NCI-H2196 treated with DMSO at 0.1 percent for 48 hours (cell line): ENCODE data around the gene CLDN3.

Source experiments
- DNase-seq: peaks from one replicate; lab custom pipeline; 2025; ENCODE audit not compliant: unreplicated experiment; lab: John Stamatoyannopoulos, UW

CLDN3 gene

DNA sequence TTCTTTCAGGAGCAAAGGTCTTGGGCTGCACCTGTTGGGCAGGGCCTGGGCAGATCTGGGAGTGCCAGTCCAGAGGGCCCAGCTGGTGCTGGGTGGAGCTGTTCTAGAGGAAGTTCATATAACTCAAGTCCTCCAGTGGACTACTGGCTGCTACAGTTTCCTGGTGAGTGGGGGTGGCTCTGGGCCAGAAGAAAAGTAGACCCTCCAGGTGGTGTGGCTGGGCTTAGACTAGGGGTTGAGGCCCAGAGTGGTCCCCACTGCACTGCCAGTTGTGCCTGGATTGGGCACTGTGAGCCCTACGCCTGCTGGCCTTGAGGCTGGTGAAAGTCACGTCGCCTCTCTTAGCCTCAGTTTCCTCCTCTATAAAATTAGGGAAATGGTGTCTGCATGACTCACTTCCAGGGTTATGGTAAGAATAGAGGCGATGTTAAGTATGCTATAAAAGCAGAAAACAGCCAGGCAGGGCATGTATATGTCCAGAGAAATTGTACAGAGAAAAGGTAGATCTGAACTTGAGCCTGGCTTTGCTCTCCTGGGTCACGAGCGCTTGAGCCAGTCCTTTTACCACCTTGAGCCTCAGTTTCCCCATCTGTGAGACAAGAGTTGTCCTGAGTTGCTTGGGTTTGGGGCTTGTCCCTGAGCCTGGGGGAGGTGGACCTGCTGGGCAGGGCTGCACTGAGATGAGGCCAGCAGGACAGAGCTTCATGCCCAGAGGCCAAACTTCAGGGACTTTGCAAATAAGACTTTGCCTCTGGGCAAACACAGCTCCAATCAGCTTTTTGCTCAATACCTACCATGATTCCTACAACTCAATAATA lies 3.8 kb upstream of the CLDN3 start:
- DNase-seq = no peak

DNA sequence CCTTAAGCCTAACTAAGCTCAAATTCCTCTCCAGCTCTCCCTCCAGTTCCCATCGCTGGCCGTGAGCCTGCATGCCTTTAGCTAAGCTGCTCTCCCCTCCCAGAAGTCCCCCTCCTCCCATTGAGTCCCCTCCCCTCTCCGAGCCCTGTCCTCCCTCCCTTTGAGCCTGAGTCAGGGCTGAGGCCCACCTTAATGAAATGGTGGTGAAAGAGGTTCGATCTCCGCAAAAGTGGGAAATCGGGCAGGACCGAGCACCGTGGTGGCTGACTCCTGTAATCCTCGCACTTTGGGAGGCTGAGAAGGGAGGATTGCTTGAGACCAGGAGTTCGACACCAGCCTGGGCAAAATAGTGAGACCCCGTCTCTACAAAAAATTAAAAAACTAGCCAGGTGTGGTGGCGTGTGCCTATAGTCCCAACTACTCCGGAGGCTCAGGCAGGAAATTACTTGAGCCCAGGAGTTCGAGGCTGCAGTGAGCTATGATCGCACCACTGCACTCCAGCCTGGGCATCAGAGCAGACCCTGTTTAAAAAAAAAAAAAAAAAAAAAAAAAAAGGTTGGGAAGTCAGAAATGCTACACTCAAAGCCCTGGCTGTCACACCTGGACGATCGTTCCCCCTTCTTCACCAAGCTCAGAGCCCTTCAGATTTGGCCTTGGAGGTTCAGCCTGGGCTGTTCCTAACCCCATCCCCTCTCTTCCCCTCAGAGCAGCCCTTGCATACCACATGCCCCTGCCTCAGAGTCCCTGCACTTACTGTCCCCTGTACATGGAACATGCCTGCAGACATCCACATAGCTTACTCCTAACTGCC lies 995 bp upstream of the CLDN3 start:
- no peak for DNase-seq

DNA sequence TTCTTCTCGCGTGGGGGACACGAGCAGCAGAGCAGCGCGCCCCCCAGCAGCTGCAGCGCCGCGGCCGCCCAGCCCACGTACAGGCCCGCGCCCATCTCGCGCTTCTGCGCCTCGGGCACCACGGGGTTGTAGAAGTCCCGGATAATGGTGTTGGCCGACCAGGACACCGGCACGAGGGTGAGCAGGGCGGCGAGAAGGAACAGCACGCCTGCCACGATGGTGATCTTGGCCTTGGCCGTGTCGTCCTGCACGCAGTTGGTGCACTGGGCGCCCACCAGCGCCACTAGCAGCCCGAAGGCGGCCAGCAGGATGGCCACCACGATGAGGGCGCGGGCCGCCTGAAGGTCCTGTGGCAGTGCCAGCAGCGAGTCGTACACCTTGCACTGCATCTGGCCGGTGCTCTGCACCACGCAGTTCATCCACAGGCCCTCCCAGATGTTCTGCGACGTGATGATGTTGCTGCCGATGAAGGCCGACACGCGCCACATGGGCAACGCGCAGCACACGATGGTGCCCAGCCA lies 529 bp downstream of the CLDN3 start:
- DNase-seq = no peak

DNA sequence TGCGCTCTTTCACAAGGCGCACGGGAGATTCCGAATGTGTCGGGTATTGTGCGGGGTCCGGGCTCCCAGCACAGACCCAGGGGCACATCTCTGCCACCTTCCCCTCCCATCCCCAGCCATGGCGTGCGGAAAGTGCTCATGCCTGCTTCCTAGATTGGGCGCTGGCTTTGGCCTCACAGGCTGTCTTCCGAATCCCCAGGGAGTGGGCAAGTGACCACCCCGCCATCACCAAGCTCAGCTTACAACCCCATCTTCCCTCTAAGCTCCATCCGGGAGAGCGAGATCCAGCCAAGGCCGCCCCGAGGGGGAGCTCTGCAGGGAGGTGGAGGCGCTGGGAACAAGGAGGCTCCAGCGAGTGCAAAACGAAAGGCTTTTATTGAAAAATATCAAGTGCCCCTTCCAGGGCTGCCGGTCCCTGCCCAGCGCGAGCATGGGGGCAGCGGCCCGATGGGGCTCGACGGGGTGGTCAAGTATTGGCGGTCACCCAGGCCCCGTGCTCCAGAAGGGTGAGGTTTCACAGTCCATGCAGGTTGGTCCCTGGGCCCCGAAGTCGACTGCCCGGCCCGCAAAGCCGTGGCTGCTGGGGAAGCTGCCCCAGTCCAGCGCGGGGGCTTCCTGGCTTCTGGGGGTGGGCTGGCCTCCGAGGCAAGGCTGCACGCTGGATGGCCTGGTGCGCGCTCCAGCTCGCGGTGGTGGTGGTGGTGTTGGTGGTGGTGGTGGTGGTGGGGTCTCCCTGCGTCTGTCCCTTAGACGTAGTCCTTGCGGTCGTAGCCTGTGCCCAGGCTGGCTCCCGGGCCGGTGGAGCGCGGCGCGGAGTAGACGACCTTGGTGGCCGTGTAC lies 1.2 kb downstream of the CLDN3 start:
- no peak for DNase-seq

DNA sequence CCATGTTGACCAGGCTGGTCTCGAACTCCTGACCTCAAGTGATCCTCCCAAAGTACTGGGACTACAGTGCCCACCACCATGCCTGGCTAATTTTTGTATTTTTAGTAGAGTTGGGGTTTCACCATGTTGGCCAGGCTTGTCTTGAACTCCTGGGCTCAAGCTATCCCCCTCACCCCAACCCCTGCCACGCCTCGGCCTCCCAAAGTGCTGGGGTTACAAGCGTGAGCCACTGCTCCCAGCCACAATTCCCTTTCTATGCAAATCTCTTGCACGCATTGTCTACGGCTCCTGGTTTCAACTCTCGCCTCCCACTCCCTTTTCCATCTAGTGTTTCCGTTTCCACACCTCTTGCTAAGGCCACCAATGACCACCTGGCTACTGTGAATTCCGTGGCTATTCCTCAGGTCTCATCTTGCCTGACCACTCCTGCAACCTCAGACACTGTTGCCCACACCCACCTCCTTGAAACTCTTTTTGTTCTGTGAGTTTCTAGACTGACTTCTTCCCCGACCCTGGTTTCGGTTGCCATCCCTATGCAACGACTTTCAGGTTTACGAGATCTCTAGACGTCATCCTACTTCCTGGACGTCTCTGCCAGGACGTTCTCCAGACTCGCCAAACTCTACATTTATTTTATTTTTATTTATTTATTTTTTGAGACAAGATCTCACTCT lies 3.4 kb downstream of the CLDN3 start:
- DNase-seq = no peak

DNA sequence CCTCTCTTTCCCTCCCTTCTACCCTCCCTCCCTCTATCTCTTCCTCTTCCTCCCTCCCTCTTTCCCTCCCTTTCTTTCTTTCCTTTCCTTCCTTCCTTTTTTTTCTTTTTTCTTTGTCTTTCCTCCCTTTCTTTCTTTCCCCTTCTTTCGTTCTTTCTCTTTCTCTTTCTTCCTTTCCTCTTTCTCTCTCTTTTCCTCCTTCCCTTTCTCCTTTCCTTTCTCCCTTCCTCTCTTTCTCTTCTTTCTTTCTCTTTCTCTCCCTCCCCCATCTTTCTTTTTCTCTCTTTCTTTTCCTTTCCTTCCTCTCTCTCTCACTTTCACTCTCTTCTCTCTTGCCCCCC lies 7.4 kb downstream of the CLDN3 start:
- DNase-seq = no peak

DNA sequence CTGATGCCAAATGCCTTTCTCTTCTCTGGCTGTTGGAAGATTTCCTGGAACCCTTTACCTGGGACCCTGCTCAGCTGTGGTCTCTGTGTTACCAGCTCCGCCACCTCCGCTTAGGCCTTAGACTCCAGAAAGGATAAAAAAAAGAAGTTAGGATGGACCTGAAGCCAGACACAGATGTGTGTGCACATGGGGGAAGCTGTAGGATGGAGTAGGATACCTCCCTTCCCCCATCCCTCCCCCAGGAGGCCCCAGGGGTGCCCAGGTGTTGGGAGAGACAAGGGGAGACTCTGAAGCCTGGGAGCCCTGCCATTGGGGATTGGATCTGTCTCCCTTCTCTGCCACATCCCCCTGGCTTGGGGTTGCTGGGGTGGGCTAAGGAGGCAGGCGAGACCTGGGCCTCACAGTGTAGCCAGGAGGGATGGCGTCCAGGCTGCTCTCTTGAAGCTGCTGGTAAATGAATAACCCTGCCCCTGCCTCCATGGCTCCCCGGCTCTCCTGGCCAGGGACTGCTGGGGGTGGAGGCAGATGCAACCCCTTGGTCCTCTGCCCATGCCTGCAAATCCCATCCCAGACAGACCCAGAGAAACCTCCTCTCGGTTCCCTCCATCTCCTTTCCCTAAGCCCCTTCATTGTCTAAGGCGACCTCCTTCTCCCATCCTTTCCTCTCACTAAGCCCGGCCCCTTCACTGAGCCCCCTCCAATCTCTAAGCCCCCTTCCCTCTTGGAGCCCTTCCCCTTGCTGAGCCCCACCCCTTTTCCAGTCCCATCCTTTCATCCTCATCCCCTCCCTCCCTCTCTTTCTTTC lies 8.0 kb downstream of the CLDN3 start:
- DNase-seq = no peak

DNA sequence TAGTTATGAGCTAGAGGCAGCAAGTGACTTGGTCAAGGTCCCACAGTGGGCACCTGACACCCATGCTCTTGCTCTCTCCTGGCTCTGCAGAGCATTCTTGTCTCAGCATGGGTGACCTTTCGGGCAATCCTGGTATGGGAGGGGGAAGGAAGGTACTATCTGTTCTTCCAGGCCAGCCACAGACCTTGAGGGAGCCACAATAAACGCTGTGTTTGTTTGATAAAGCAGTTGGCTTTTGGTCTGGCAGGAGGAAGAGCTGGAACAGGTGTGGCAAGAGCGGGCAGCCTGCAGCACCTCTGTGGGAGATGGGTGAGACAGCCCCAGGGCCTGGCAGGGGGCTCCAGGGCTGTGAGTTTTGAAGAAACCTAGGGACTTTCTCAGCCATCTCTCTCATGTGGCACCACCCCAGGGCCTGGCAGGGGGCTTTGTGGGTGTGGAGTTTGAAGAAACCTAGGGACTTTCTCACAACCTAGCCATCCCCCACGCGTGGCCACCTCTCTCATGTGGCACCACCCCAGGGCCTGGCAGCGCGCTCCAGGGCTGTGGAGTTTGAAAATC lies 11.4 kb downstream of the CLDN3 start:
- peak; percentile 58 for DNase-seq

DNA sequence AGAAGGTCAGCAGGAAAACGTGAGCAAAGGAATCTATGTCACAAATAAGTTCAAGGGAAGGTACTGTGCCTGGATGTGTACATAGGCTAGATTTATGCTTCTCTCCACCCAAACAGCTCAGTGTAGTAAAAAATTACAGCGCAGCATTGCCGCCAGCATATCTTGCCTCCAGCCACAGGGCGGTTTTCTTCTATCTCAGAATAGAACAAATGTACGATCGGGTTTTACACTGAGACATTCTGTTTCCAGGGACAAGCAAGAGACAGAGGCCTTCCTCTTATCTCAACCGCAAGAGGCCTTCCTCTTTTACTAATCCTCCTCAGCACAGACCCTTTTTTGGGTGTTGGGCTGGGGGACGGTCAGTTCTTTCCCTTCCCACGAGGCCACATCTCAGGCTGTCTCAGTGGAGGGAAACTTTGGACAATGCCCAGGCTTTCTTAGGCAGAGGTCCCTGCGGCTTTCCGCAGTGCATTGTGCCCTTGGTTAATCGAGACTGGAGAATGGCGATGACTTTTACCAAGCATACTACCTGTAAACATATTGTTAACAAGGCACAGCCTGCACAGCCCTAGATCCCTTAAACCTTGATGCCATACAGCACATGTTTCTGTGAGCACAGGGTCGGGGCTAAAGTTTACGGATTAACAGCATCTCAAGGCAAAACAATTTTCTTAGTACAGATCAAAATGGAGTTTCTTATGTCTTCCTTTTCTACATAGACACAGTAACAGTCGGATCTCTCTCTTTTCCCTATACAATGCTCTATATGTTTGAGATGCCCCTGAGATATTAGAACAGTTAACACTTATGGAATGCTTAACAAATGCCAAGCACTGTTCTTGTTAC lies 19.9 kb downstream of the CLDN3 start:
- no peak for DNase-seq

DNA sequence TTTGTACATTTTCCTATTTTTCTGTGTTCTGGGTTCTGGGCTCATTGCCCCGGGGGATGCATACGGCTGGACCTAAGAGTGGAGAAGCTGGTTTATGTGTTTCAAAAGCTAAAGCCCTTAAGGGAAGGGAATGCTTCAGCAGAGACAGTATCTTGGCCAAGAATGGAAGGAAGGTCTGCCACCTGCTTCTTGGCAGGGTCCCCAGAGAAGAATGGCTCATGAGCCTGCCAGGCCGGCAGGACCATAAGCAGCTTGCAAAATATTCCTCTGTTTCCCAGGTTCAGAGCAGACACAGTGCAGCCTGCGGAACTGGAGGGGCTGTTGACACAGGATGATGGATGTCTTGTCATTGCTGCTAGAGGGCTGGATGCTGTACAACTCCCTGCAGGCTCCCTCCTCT lies 23.7 kb downstream of the CLDN3 start:
- no peak for DNase-seq

DNA sequence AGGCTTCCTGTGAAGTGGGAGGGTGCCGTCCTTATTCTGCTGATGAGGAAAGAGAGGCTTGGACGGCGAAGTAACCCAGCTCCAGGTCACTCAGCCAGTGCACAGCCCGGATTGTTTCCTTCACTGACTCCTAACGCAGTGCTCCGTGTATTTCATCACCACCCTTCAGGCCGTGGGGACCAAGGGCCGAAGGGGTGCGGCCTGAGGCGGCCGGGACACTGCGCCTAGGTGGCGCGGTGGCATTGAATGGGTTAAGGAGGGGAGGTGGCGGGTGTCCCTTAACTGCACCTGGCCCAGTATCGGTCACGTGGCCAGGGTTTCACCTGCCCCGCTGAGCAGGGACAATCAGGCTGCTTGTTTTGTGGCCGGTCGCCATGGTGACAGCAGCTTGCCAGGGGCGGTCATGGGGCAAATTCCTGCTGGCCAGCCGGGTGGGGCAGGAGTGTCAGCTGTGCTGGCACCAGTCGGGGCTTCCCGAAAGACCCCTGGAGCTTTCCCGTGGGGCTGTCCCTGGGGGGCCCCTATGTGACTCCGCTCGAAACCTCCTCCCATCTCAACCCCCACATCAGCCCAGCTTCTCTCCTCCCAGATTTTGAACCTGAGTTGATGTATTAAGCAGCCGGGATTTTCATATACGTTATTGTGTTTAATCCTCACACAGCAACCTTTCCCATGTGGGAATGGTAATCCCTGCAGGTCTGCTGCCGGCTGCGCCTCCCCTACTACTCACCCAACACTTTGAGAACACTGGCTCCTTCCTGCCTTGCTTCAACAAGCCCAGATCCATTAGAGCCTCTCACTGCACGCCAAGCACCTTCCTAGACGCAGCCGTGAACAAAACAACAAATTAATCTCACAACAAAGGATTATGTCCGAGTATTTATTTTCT lies 27.1 kb downstream of the CLDN3 start:
- DNase-seq = peak; percentile 92

DNA sequence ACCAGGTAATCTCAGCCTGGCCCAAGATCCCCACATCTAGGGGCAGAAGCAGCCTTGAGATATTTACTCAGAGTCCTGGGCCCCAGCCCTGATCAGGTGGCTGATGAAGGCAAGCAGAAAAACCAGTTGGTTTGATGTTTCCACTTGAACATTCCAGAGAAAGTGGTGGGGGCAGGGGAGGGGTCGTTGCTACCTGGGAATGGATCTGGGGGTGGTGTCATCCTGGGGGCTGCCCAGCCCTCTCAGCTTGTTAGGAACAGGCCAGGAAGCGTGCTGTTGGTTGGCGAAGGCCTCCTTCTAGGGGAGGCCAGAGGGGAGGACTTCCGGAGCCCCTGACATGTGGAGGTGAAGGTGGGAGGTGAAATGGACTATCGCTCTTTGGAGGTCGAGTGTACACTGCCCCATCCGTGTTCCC lies 27.7 kb downstream of the CLDN3 start:
- peak; percentile 50 for DNase-seq

DNA sequence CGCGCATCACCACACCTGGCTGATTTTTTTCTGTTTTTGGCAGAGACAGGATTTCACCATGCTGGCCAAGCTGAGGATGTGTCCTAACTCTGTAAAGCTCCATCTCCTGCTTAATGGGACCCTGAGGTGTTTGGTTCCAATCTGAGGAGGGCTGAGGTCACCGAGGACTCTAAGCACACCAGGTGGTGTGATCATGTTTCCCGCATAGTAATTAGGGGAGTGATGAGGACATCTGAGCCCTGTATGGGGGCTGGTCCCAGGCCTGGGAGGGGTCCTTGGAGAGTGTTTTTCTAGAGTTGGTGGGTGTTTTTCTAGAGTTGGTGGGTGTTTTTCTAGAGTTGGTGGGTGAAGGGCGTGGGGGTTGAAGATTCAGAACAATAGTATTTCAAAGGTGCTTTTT lies 28.5 kb downstream of the CLDN3 start:
- DNase-seq = peak; percentile 81

DNA sequence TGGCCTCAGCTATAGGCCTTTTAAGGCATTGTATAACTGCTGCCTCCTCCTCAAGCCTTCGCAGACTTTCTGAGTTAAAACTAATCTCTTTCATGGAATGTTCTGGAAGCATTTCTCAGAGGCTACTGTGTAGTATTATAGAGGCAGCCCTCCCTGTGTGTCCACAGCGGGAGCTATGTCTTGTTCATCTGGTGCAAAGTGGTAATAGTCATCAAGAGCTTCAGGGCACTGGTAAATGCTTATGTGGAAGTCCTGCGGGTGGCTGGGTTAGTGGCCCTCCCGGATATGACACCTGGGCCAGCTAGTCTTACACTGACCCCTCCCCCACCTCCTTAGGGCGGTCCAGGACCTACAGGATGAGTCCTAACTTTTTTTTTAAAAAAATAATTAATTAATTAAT lies 29.3 kb downstream of the CLDN3 start:
- DNase-seq = no peak

DNA sequence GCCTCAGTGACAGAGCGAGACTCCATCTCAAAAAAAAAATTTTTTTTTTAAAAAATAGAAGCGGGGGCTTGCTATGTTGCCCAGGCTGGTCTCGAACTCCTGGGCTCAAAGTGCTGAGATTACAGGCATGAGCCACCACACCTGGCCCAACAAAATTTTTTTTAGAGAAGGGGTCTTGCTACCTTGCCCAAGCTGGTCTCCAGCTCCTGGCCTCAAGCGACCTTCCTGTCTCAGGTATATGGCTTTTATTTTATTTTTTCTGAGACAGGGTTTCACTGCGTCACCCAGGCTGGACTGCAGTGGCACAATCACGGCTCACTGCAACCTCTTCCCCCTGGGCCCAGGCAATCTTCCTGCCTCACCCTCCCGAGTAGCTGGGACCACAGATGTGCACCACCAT lies 29.9 kb downstream of the CLDN3 start:
- DNase-seq = no peak

DNA sequence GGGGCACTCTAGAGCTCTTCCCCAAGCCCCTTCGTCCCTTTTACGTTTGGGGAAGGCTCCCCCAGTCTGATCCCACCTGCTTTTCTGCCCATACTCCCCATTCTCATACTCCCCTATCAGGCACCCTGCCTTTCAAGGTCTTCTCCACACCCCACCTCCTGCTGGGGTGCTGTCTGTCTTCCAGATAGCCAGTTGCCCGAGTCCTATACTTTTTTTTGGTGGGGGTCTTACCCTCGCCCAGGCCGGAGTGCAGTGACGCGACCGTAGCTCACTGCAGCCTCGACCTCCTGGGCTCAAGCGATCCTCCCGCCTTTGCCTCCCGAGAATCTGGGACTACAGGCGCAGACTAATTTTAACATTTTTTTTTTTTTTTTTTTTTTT lies 30.7 kb downstream of the CLDN3 start:
- DNase-seq = no peak

DNA sequence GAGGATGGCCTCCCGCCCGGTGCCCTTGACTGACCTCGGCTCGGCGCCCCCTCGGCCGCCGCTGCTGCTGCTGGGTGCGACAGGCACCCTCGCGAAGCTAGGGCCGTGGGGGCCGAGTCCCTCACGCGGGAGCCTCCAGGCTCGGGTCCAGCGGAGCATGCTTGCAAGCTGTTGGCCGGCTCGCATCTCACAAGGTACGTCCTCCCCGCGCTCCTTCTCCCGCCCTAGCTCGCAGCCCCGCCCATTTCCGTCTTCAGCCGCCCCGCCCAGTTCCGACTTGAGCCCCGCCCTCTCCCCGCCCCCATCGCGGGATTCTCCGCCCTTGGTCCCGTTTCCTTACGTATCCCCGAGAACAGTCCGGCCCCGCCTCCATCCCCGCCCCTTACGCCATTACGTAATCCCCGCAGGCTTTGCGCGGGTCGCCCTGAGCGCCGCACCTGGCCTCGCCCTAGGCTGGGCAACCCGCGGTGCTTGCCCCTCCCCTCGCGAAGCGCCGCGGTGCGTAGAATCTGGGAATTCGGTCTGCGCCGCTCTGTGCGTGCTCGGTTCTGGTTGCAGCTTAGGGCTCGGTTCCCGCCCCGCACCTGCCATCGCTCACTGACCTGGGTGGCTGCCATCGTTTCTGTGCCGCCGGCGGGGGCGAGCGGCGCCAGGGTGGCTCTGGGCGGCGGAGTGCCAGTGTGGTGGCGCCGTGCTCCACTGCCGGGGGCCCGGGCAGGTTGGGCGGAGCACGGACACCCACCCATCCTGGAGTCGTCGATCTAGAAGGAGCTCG lies 31.3 kb downstream of the CLDN3 start, which contains the start of gene ABHD11:
Gene ABHD11 (minus strand): TSS at position 191 of the 775 bp plus-strand sequence. CDS start 32 bp downstream, at position 159.
- peak; percentile 100 for DNase-seq
